ENCODE results near the gene GALNS.

GRCh38 chr16:88825146-88825545 is 31.6 kb downstream of the GALNS start:
- no peak for TF ChIP-seq CTCF (IDR thresholded peaks at IDR 0.05)
- TF ChIP-seq EP300 (IDR thresholded peaks at IDR 0.05): no peak
- TF ChIP-seq POLR2A (IDR thresholded peaks at IDR 0.05): no peak
